Muscle of leg (tissue), 11 donors: ENCODE data around the gene AP1S1. TPM values are rescaled to one million over a fixed set of nuclear protein-coding genes. Genes with fewer than 3 reads are reported as not detected.

Experiments
- DNase-seq: peaks from one replicate; pipeline ENCODE4 v3.0.0; 2013
- H3K27ac ChIP-seq: one replicate; pipeline ENCODE4 v1.5.1; 2013; ENCODE audit warnings: mild to moderate bottlenecking, low read length, control low read depth
- H3K27me3 ChIP-seq: one replicate; pipeline ENCODE4 v1.6.1; 2013; ENCODE audit warnings: low read length; ENCODE audit not compliant: control insufficient read depth, insufficient read depth
- H3K36me3 ChIP-seq: one replicate; pipeline ENCODE4 v1.6.1; 2013; ENCODE audit warnings: low read length; ENCODE audit not compliant: control insufficient read depth, insufficient read depth
- H3K4me1 ChIP-seq: one replicate; pipeline ENCODE4 v1.6.1; 2013; ENCODE audit warnings: low read length; ENCODE audit not compliant: control insufficient read depth, insufficient read depth
- H3K4me3 ChIP-seq: one replicate; pipeline ENCODE4 v1.5.1; 2013; ENCODE audit warnings: low read length, control low read depth
- H3K9me3 ChIP-seq: replicated peaks from 2 replicates; pipeline ENCODE4 v1.6.1; 2013; ENCODE audit warnings: low read depth, low read length; ENCODE audit not compliant: control insufficient read depth
- WGBS: methylation state at CpG from one replicate; pipeline ENCODE4 v1.1.5; 2013; ENCODE audit warnings: missing lambda C conversion rate; ENCODE audit not compliant: insufficient coverage; 5-methylcytosine and 5-hydroxymethylcytosine counted together
- polyA plus RNA-seq, 8 donors: library from polyadenylated mRNA; unstranded; fragments of 120-200 nt; gene quantifications; one replicate each; pipeline versions ENCODE4 v1.2.1 to v1.2.3, GENCODE V29; 2013; ENCODE audit warnings: inconsistent platforms in 1 of 8, low replicate concordance in 1 of 8; ENCODE audit not compliant: insufficient read length in 8 of 8, insufficient read depth in 1 of 8
- total RNA-seq: library from RNA; stranded (reverse); fragments of 120-200 nt; gene quantifications from one replicate; pipeline ENCODE4 v1.2.4, GENCODE V29; 2013

The AP1S1 gene
- total and polyA plus RNA-seq, 9 donors, result 20.2 to 36.8 (median 23.0) TPM

GRCh38 chr7:101179117-101179516 is 24.8 kb downstream of the AP1S1 start:
- WGBS, result 0% methylated on average over 13 of the region's 20 CpGs
- H3K27ac ChIP-seq, result no peak overlapping the region
- no peaks in the 10 kb centered on the region for H3K36me3 ChIP-seq

DNA sequence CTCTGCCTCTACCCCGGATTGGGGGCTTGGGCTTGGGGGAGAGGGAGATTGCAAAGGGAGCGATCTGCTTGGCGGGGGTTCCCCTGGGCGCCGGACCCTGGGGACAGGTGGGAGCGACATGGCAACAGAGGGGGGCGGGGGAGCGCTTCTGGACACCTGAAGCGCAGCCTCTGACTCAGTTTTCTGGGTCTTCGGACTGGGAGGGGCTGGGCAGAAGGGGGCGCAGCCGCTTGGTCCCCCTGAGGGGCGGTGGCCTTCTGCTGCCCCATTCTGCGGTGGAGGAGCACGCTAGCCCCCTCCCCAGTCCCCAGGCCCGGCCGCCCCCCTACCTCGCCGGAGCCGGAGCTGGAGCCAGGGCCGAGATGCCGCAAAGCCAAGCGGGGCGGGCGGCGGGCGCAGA is 25.4 kb downstream of the AP1S1 start:
- no peak for DNase-seq
- H3K27me3 ChIP-seq, result peaks cover 86% of the 10 kb centered on the region
- H3K9me3 ChIP-seq, result no peaks in the 10 kb centered on the region
- no peak overlapping the region for H3K27ac ChIP-seq
- peaks cover 4% of the 10 kb centered on the region for H3K4me1 ChIP-seq
- WGBS, result under 1% methylated on average over 19 of the region's 27 CpGs
- no peaks in the 10 kb centered on the region for H3K36me3 ChIP-seq
- H3K4me3 ChIP-seq, result no peak overlapping the region

More at GRCh38 chr7:101179117-101179516, 24.8 kb downstream of the AP1S1 start:
- Histone ChIP-seq H3K27me3 (peaks cover 86% of the 10 kb centered on the region), H3K4me1 (peaks cover 4% of the 10 kb centered on the region), H3K4me3 (no peak overlapping the region), H3K9me3 (no peaks in the 10 kb centered on the region)
- no peak for DNase-seq

DNA sequence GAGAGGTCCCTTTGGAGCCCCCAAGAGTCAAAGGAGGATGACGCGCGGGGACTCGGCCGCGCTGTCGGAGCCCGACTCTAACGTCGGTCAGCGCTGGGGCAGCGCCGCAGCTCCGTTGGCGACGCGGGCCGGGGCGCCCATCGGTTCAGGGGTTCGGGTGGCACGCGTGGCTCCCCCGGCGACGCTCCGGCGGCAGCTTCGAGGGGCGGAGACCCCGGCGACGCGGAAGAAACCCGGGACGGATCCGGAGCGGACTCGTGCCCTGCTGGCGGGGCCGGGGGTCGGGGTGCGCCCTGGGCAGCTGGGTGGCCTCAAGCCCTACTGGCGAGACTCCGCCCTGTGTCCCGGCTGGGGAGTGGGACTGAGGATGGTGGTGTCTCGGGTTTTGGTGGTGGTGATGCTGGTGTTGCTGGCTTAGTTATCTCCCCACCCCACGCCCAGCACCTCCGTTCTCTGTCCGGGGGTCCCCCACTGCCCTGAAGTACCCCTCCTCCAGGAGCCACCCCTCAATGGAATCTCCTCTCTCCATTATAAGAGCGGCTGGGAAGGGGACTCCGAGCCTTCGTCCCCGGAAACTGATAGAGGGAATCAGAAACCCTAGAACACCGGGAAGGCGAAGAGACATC is 26.0 kb downstream of the AP1S1 start, which contains the start of gene NAT16:
Gene NAT16, minus strand, starts transcription at position 164 of the 626 bp plus-strand sequence. CDS start 5,486 bp downstream, outside the sequence.
- Histone ChIP-seq H3K36me3 (no peaks in the 10 kb centered on the region), H3K27me3 (peaks cover 81% of the 10 kb centered on the region), H3K27ac (no peak within 1 kb of the TSS), H3K9me3 (no peaks in the 10 kb centered on the region), H3K4me1 (peaks cover 4% of the 10 kb centered on the region), H3K4me3 (no peak within 1 kb of the TSS)
- DNase-seq, result no peak
- WGBS, result 4% methylated on average over 46 of the region's 56 CpGs

GRCh38 chr7:101185258-101185839 is 31.1 kb downstream of the AP1S1 start:
- H3K36me3 ChIP-seq, result no peaks in the 10 kb centered on the region
- peaks cover 35% of the 10 kb centered on the region for H3K27me3 ChIP-seq
- 33% methylated on average over 1 of the region's 5 CpGs for WGBS

DNA sequence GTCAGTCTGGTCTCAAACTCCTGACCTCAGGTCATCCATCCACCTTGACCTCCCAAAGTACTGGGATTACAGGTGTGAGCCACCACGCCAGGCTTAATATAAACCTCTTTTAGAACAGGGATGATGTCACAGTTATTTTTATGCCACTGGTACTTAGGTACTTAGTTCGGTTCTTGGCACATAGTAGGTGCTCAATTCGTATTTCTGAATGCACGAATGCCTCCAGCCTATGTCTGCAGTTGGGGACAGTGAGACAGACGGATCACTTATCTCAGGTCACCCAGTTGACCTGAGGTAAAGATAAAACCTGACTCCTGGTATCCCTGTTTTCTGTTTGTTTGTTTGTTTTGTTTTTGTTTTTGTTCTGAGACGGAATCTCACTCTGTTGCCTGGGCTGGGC is 31.9 kb downstream of the AP1S1 start:
- peaks cover 27% of the 10 kb centered on the region for H3K27me3 ChIP-seq
- DNase-seq, result no peak
- H3K9me3 ChIP-seq, result no peaks in the 10 kb centered on the region
- H3K27ac ChIP-seq, result no peak overlapping the region
- no peaks in the 10 kb centered on the region for H3K36me3 ChIP-seq
- no peak overlapping the region for H3K4me3 ChIP-seq
- WGBS, result 53% methylated on average over 4 of the region's 6 CpGs
- no peaks in the 10 kb centered on the region for H3K4me1 ChIP-seq

More at GRCh38 chr7:101185258-101185839, 31.1 kb downstream of the AP1S1 start:
- Histone ChIP-seq H3K27ac (no peak overlapping the region), H3K9me3 (no peaks in the 10 kb centered on the region), H3K4me3 (no peak overlapping the region), H3K4me1 (no peaks in the 10 kb centered on the region)
- no peak for DNase-seq

- H3K9me3 ChIP-seq, result no peaks in the 10 kb centered on the region
- no peak overlapping the region for H3K27ac ChIP-seq
- peaks cover 19% of the 10 kb centered on the region for H3K27me3 ChIP-seq
- no peak for DNase-seq
- no peaks in the 10 kb centered on the region for H3K36me3 ChIP-seq
- H3K4me1 ChIP-seq, result no peaks in the 10 kb centered on the region
- H3K4me3 ChIP-seq, result no peak overlapping the region
- WGBS, result 100% methylated on average over 1 of the region's 4 CpGs
Measured at GRCh38 chr7:101186844-101187428, 32.7 kb downstream of the AP1S1 start.

- 72% methylated on average over 5 of the region's 8 CpGs for WGBS
- Histone ChIP-seq H3K27ac (no peak overlapping the region), H3K4me1 (no peaks in the 10 kb centered on the region), H3K27me3 (peaks cover 11% of the 10 kb centered on the region), H3K36me3 (no peaks in the 10 kb centered on the region), H3K9me3 (no peaks in the 10 kb centered on the region), H3K4me3 (no peak overlapping the region)
- no peak for DNase-seq
Measured at GRCh38 chr7:101189109-101189508, 34.8 kb downstream of the AP1S1 start.

DNA sequence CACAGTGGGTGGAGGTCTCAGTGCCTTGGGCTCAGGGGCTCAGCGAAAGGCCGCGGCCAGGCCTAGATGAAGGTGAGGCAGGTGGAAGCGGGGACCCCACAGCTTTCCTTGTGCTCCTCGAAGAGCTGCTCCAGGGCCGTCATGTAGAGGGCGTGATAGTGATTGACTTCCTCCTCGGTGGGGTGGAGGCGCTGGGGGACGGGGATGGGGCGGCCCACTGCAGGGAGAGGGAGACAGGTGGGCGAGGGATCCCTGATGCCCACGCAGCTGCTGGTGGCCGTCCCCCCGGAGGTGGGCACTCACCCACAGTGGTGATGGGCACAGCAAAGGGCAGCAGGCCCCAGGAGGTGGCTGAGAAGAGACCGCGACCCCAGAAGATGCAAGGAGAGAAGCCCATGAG is 41.6 kb downstream of the AP1S1 start:
- Histone ChIP-seq H3K4me1 (no peaks in the 10 kb centered on the region), H3K27ac (no peak overlapping the region), H3K4me3 (no peak overlapping the region), H3K36me3 (no peaks in the 10 kb centered on the region), H3K9me3 (no peaks in the 10 kb centered on the region), H3K27me3 (peaks cover 28% of the 10 kb centered on the region)
- no peak for DNase-seq
- 76% methylated on average over 14 of the region's 17 CpGs for WGBS

DNA sequence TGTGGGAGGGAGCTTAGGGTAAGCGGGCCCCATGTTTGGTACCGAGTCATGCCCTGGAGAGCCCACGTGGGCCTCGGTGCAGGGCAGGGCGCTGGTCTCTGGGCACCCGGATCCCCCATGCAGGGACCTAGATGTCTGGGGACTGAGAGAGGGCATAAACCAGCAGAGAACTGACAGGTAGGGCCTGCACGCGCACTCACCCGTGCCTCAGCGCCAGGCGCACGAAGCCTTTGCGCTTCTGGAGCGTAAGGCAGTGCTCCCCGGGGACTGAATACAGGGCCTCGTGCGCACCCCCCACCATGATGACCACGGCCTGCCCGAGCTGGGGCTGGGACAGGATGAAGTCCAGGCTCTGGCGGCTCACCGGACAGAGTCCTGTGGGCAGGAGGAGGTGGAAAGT is 43.7 kb downstream of the AP1S1 start:
- 60% methylated on average over 11 of the region's 21 CpGs for WGBS
- H3K4me3 ChIP-seq, result no peak overlapping the region
- DNase-seq, result no peak
- H3K4me1 ChIP-seq, result peaks cover 5% of the 10 kb centered on the region
- H3K9me3 ChIP-seq, result no peaks in the 10 kb centered on the region
- H3K27ac ChIP-seq, result no peak overlapping the region
- H3K27me3 ChIP-seq, result peaks cover 49% of the 10 kb centered on the region
- H3K36me3 ChIP-seq, result no peaks in the 10 kb centered on the region

DNA sequence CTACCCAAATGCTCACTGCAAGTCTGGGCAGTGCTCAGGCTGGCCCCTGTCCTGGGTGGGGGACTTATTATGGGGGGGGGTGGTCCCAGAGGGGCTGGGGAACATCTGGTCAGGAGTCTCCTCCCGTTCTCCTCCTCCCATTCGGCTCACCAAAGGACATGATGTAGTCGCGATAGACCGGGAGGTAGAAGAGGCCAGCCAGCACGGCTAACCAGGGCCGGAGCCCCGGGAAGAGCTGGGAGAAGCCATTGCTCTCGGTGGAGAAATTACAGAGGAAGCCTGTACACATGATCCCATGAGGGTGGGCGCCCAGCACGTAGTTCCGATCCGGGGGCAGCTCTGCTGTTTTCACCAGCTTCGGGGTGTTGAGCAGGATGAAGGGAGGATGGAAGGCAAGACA is 44.2 kb downstream of the AP1S1 start:
- H3K9me3 ChIP-seq, result no peaks in the 10 kb centered on the region
- H3K27me3 ChIP-seq, result peaks cover 54% of the 10 kb centered on the region

More for the DNA sequence above, 44.2 kb downstream of the AP1S1 start:
- H3K36me3 ChIP-seq, result no peaks in the 10 kb centered on the region
- H3K4me1 ChIP-seq, result peaks cover 5% of the 10 kb centered on the region
- no peak overlapping the region for H3K27ac ChIP-seq
- WGBS, result 53% methylated on average over 10 of the region's 14 CpGs
- H3K4me3 ChIP-seq, result no peak overlapping the region
- DNase-seq, result no peak
